Lung microvascular endothelial cell (primary cell): ENCODE measurements around the gene AHR. TPM values are rescaled to one million over a fixed set of nuclear protein-coding genes. Genes with fewer than 3 reads are reported as not detected.
"Not testable (repeated sequence)": the region's sequence is repeated elsewhere in the genome, so short reads cannot be mapped to it uniquely, and the experiment has no call there.

Experiments
- DNase-seq, 2 donors: peaks; one replicate each; pipeline versions ENCODE4 v3.0.0 to v3.0.0-alpha.2; 2010; ENCODE audit warnings: low read depth in 2 of 2
- total RNA-seq: library from RNA; depleted of rRNA; stranded (reverse); fragments of >200 nt; gene quantifications from 2 replicates; pipeline ENCODE4 v1.2.1, GENCODE V29; 2014

The AHR gene
- total RNA-seq, 1 donor from 2014 or later, result 108 TPM

DNA sequence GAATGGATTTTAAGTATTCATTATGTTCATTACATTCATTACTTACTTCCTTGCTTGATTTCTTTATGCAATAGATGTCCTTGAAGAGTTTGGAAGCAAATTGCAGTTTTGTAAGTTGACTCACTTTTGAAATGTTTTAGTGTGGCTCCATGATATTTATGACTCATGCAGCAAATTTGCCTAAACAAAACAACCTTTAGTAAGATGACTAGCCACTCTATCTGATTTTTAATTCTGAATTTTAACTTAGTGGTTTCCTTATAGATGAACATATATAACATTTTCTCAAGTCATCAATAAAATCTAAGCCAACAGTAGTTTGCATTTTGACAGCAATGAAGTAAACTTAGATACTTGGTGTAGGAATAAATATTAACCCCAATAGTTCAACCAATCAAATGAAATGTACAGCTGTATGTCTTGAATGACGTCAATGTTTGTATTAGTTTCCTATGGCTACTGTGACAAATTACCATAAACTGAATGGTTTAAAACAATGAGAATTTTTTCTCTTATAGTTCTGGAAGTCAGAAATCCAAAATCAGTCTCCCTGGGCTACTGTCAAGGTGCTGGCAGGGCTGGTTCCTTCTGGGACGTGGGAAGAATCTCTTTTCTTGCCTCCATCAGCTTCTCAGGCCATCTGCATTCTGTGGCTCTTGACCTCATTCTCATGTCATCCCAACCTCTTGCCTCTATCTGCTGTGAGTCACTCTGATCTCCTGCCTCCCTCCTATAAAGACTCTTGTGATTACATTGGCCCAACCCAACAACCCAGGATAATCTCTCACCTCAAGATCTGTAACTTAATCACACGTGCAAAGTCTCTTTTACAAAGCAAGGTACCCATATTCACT, 73.4 kb downstream of the AHR start:
- DNase-seq, result peak; percentile 43 to 92

DNA sequence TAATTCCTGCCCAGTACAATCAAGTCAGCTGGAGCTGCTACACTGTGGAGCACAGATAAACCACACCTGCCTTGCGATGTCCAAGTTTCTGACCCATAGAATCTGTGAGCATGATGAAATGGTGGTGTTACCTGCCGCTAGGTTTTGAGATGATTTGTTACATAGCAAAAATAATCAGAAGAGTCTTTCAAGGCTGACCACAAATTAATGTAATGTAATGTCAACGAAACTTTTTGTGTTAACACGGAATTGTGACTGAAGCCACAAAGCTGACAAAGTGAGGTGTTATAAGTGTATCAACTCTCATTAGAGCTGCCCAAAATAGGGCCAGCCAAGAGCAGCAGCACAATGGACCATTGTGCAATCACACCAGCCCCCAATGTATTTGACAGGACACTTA, 75.7 kb downstream of the AHR start:
- no peak for DNase-seq

DNA sequence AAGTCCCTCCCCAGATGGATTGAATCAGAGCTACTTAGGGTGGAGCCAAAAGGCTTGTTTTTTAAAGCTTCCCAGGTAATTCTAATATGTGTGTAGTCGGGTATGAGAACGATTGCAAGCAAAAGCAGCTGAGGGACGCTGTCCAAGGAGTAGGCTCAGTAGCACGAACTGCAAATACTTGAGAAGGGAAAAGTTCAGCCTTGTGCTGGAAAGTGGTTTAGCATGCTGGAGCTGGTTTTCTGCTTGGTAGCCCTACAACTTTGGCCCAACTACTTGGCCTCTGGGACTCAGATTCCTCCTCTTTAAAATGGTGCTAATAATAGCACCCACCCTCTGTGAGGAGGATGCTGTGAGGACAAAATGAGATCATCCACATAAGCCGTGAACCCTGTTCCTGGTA, 76.2 kb downstream of the AHR start:
- DNase-seq, result no peak

DNA sequence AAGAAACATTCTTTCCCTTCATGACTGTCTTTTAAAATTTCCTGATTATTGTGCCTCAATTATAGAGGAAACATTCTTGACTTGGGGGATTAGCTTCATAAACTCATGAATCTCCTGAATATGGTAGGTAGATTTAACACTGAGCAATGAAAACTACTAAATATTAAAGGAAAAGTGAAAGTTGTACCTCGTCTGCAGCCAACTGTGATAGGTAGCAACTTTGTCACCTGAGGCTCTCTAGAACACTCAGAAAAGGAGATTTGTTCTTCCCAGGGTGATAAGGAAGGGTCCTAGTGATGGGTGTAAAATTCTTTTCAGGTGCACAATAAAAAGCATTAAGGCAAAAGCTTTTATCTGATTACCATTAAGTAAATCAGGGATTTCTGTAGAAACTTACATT, 78.1 kb downstream of the AHR start:
- DNase-seq, result no peak

DNA sequence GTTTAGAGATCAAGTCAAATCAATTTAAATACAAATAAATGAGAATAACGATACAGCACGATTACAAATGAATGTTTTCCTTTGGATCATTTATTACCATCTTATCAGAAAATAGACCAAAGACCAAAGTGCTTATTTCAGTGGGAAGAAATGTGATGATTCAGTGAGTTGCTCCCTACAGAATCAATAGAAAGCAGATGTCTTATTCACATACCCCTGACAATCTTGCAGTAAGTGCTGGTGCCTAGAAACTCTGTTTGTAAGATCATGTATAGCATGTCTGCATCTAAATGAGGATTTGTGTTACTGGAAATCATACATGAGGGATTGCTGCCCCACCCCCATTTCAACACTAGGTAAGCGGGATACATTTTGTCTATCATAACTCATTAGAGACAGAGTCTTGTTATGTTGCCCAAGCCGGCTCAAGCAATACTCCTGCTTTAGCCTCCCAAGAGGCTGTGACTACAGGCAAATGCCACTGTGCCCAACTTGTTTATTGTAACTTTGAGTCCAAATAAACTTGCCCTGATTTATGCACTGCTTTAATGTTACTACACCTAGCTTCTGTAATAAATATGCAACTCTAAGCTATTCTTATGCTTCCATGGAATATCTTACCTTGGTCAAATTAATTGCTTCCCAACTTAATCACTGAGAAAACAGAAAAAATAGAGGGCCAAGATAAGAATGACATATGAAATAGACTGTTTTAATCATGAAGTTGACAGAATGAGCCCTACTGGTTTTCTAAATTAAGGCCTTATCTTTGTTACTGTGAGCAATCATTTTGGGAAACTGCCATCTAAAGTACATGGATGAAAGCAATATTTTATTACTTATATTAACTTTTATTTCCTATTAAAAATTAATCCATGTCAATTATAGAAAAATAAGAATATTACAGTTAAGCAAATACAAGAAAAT, 82.5 kb downstream of the AHR start:
- no peak for DNase-seq

DNA sequence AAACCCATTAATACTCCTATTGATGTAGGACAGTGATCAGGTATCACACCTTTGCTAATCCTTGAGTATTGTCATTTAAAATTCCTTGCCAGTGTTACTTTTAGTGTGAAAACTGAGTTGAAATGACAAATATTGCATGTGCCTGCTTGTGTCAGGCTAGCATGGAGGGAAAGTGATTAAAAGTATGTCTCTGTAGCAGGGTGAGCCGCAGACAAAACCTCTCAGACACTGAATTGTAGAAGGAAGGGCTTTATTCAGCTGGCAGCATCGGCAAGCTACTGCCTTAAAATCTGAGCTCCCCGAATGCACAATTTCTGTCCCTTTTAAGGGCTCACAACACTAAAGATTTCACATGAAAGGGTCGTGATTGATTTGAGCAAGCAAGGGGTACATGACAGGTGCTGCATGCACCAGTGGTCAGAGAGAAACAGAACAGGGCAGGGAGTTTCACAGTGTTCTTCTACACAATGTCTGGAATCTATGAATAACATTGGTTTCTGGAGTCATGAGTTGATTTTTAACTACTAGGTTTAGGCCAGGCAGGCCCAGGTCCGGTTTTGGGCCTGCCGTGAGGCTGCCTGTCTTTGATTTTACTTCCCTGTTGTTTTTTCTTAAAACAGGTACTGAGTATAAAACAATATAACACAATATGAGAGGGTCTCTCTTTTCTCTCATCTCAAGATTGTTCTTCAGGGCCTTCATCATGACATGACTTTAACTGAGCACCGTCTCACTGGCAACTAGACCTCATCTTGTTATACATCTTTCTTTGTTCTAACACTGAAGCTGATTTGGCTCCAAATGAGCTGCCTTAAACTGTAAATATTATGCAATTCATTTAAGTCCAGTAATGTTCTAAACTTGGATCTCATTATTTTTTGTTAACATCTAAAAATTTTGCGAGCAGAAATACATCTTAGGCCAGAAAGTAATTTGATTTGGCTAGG, 84.2 kb downstream of the AHR start:
- DNase-seq, result not testable (repeated sequence)

DNA sequence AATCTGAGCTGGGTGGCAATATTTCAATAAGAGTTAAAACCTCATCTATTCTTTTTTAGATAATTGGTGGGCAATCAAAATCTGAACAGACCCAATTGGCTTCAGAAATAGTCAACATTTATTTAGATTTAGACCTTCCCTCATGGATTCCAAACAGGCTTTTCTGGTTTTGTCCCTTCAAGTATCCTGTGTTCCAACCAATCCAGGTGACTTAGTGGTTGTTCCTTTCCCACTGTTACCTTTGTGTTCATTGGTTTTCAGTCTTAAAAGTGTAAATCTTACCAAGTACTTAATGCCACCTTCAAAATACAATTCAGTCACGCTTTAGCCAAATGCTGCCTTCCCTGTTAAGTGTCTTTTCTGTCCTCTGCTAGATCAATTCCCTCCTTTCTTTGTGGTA, 85.9 kb downstream of the AHR start:
- no peak for DNase-seq

DNA sequence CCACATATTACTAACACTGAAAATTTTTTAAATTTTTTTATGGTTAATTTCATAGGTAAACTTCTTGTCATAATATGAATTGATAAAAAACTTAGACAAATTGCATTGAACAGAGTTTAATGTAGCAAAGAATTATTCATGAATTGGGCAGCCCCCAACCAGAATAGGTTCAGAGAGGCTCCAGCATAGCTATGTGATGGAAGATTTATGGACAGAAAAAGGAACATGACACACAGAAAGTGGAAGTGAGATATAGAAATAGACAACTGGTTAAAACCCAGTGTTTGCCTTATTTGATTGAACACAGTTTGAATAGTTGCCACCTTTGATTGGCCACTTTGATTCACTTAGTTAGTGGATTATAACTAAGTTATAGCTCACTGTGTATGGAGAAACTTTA, 87.2 kb downstream of the AHR start:
- no peak for DNase-seq

DNA sequence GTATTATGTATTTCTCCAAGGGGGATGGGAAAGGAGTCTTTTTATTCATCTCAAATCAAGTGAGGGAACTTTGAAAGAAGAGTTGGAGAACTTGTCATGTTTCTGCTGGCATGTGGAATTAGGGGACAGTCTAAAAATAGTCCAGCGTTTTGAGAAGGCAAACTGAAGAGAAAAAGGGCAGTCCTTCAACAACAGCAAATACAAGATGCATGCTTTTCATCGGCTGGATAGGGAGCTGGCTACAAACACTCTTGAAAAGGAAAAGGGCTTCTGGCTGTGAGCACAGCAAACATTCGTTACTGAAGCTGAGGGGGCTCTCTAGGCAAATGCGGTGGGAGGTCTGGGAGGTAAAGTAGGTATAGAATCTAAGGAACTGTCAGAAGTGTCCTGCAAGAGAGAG, 91.9 kb downstream of the AHR start:
- no peak for DNase-seq

DNA sequence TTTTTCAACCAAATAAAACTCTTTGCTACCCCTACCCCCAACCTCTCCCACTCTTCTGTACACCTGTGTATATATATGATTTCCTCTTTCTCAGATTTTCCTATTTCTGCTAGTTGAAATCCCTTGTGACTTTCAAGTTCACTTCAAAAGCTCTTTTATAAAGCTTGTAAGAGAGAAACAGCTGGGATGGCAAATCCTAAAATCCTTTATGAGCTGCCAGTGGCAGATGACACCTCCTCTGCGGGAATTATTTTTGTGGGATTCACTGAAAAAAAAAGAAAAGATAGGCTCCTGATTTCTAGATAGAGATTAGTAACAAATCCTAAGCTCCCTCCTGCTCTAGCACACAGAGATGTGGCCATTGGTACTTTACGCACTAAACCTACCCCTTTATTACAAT, 92.9 kb downstream of the AHR start:
- DNase-seq, result no peak

DNA sequence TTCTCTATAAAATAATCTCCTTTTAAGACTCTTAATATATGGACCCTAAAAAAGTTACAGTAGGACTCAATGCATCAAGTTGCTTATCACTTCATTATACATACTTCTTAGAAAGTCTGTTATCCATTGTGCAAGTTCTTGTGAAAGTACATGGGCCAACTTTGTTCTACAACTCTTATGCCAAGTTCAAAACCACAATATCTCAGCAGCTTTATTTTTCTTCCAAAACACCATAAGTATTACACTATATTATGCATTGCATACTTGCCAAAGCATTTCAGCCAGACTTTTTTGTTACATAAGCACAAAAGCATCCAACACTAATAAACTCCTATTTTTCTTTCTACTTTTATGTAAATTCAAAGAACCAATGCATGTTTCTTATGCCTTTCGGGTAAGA, 94.4 kb downstream of the AHR start:
- no peak for DNase-seq

DNA sequence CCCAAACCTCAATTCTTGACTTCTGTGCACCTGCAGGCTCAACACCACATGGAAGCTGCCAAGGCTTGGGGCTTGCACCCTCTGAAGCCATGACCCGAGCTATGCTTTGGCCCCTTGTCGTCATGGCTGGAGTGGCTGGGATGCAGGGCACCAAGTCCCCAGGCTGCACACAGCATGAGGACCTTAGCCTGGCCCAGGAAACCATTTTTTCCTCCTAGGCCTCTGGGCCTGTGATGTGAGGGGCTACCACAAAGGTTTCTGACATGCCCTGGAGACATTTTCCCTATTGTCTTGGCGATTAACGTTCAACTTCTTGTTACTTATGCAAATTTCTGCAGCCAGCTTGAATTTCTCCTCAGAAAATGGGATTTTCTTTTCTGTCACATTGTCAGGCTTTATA, 96.1 kb downstream of the AHR start:
- DNase-seq, result not testable (repeated sequence)
